ENCODE measurements around the gene GATA5.
A peak's percentile ranks its signal among the peaks of the same experiment; 100 is the strongest.

The GATA5 gene

GRCh38 chr20:62469352-62469751 lies 6.4 kb downstream of the GATA5 start:
- H3K36me3 ChIP-seq (replicated peaks in 1 of 2; ENCODE audit: control insufficient read depth in 2 of 2, insufficient read depth in 2 of 2, low read length in 2 of 2), result no peaks in the 10 kb centered on the region
- no peak overlapping the region for H2BK120ac ChIP-seq (ENCODE audit: low read depth, low read length)
- no peak overlapping the region for H3K9ac ChIP-seq (ENCODE audit: low read depth, low read length, poor library complexity)
- H2BK5ac ChIP-seq (ENCODE audit: low read length), result no peak overlapping the region
- H2BK12ac ChIP-seq (ENCODE audit: low read length), result no peak overlapping the region
- H3K27ac ChIP-seq (replicated peaks; ENCODE audit: low read length), result no peak overlapping the region
- H2AFZ ChIP-seq (ENCODE audit: low read length), result no peak overlapping the region
- H2BK15ac ChIP-seq (ENCODE audit: low read length), result peak overlapping the region; percentile 79
- peaks cover 0 to 87% (median 25%) of the 10 kb centered on the region in 3 experiments for H3K27me3 ChIP-seq (ENCODE audit: control insufficient read depth in 3 of 3, insufficient read depth in 3 of 3, low read depth in 1 of 3, low read length in 3 of 3)
- no peak overlapping the region for H3K23ac ChIP-seq (ENCODE audit: low read depth, low read length, poor library complexity)
- no peak overlapping the region for H2AK5ac ChIP-seq (ENCODE audit: low read depth, low read length)
- H3K14ac ChIP-seq (ENCODE audit: low read length), result peak overlapping the region; percentile 10
- no CpG with 5 or more reads among the region's 17 CpGs for WGBS, 2 donors (ENCODE audit: extremely low coverage in 2 of 2, insufficient read length in 2 of 2, insufficient replicate concordance in 1 of 2)
- peaks cover 0 to 6% of the 10 kb centered on the region in 2 donors for H3K4me1 ChIP-seq (ENCODE audit: control insufficient read depth in 2 of 2, insufficient read depth in 1 of 2, low read depth in 1 of 2, low read length in 2 of 2)
- no peak for DNase-seq (ENCODE audit: low spot score)
- no peak overlapping the region for H4K91ac ChIP-seq (ENCODE audit: low read depth, low read length, poor library complexity)
- no peak overlapping the region for H3K4me2 ChIP-seq (ENCODE audit: insufficient read depth, low read length, poor library complexity, severe bottlenecking)
- no peaks in the 10 kb centered on the region for H3K9me3 ChIP-seq (replicated peaks in 1 of 2; ENCODE audit: control insufficient read depth in 2 of 2, insufficient read depth in 1 of 2, low read depth in 1 of 2, low read length in 2 of 2)
- no peak overlapping the region for H3K18ac ChIP-seq (ENCODE audit: low read length)
- H4K8ac ChIP-seq (ENCODE audit: low read depth, low read length), result no peak overlapping the region
- no peaks in the 10 kb centered on the region for H3K79me1 ChIP-seq (ENCODE audit: low read depth, low read length)
- no peak overlapping the region for H3K4me3 ChIP-seq (ENCODE audit: low read length in 2 of 2)
- no peak overlapping the region for H3K4ac ChIP-seq (ENCODE audit: low read length)

GRCh38 chr20:62466806-62467537 lies 8.8 kb downstream of the GATA5 start:
- H3K4me1 ChIP-seq (ENCODE audit: control insufficient read depth in 2 of 2, insufficient read depth in 1 of 2, low read depth in 1 of 2, low read length in 2 of 2), result peaks cover 0 to 3% of the 10 kb centered on the region in 2 donors
- no peak overlapping the region for H4K91ac ChIP-seq (ENCODE audit: low read depth, low read length, poor library complexity)
- H3K27ac ChIP-seq (replicated peaks; ENCODE audit: low read length), result no peak overlapping the region
- H3K4me2 ChIP-seq (ENCODE audit: insufficient read depth, low read length, poor library complexity, severe bottlenecking), result no peak overlapping the region
- no peak overlapping the region for H3K4me3 ChIP-seq (ENCODE audit: low read length in 2 of 2)
- peak overlapping the region; percentile 80 for H3K18ac ChIP-seq (ENCODE audit: low read length)
- no peaks in the 10 kb centered on the region for H3K36me3 ChIP-seq (replicated peaks in 1 of 2; ENCODE audit: control insufficient read depth in 2 of 2, insufficient read depth in 2 of 2, low read length in 2 of 2)
- H2BK120ac ChIP-seq (ENCODE audit: low read depth, low read length), result peak overlapping the region; percentile 16
- H4K8ac ChIP-seq (ENCODE audit: low read depth, low read length), result no peak overlapping the region
- H2BK12ac ChIP-seq (ENCODE audit: low read length), result peak overlapping the region; percentile 10
- H3K9me3 ChIP-seq (replicated peaks in 1 of 2; ENCODE audit: control insufficient read depth in 2 of 2, insufficient read depth in 1 of 2, low read depth in 1 of 2, low read length in 2 of 2), result no peaks in the 10 kb centered on the region
- H3K27me3 ChIP-seq (ENCODE audit: control insufficient read depth in 3 of 3, insufficient read depth in 3 of 3, low read depth in 1 of 3, low read length in 3 of 3), result peaks cover 0 to 87% (median 5%) of the 10 kb centered on the region in 3 experiments
- peak overlapping the region; percentile 14 for H2AK5ac ChIP-seq (ENCODE audit: low read depth, low read length)
- H3K9ac ChIP-seq (ENCODE audit: low read depth, low read length, poor library complexity), result no peak overlapping the region
- H2BK15ac ChIP-seq (ENCODE audit: low read length), result peak overlapping the region; percentile 91
- WGBS, 2 donors (ENCODE audit: extremely low coverage in 2 of 2, insufficient read length in 2 of 2, insufficient replicate concordance in 1 of 2), result no CpG with 5 or more reads among the region's 19 CpGs
- no peak overlapping the region for H3K23ac ChIP-seq (ENCODE audit: low read depth, low read length, poor library complexity)
- peak overlapping the region; percentile 2 for H3K14ac ChIP-seq (ENCODE audit: low read length)
- no peak overlapping the region for H2AFZ ChIP-seq (ENCODE audit: low read length)
- DNase-seq (ENCODE audit: low spot score), result no peak
- H2BK5ac ChIP-seq (ENCODE audit: low read length), result peak overlapping the region; percentile 53
- H3K79me1 ChIP-seq (ENCODE audit: low read depth, low read length), result no peaks in the 10 kb centered on the region
- H3K4ac ChIP-seq (ENCODE audit: low read length), result no peak overlapping the region

- Histone ChIP-seq H2BK5ac (ENCODE audit: low read length) (peak overlapping the region; percentile 75), H3K9me3 (replicated peaks in 1 of 2; ENCODE audit: control insufficient read depth in 2 of 2, insufficient read depth in 1 of 2, low read depth in 1 of 2, low read length in 2 of 2) (no peaks in the 10 kb centered on the region), H3K4me3 (ENCODE audit: low read length in 2 of 2) (no peak overlapping the region), H2AK5ac (ENCODE audit: low read depth, low read length) (no peak overlapping the region), H2BK120ac (ENCODE audit: low read depth, low read length) (no peak overlapping the region), H3K79me1 (ENCODE audit: low read depth, low read length) (no peaks in the 10 kb centered on the region), H3K36me3 (replicated peaks in 1 of 2; ENCODE audit: control insufficient read depth in 2 of 2, insufficient read depth in 2 of 2, low read length in 2 of 2) (no peaks in the 10 kb centered on the region), H4K8ac (ENCODE audit: low read depth, low read length) (no peak overlapping the region), H3K4me2 (ENCODE audit: insufficient read depth, low read length, poor library complexity, severe bottlenecking) (no peak overlapping the region), H3K4ac (ENCODE audit: low read length) (no peak overlapping the region), H2AFZ (ENCODE audit: low read length) (no peak overlapping the region), H2BK12ac (ENCODE audit: low read length) (peak overlapping the region; percentile 58), H3K27ac (replicated peaks; ENCODE audit: low read length) (no peak overlapping the region), H3K18ac (ENCODE audit: low read length) (peak overlapping the region; percentile 80), H3K23ac (ENCODE audit: low read depth, low read length, poor library complexity) (no peak overlapping the region), H3K27me3 (ENCODE audit: control insufficient read depth in 3 of 3, insufficient read depth in 3 of 3, low read depth in 1 of 3, low read length in 3 of 3) (peaks cover 0 to 87% (median 5%) of the 10 kb centered on the region in 3 experiments), H3K9ac (ENCODE audit: low read depth, low read length, poor library complexity) (no peak overlapping the region), H2BK15ac (ENCODE audit: low read length) (peak overlapping the region; percentile 91), H3K4me1 (ENCODE audit: control insufficient read depth in 2 of 2, insufficient read depth in 1 of 2, low read depth in 1 of 2, low read length in 2 of 2) (peaks cover 0 to 3% of the 10 kb centered on the region in 2 donors), H3K14ac (ENCODE audit: low read length) (peak overlapping the region; percentile 6), H4K91ac (ENCODE audit: low read depth, low read length, poor library complexity) (no peak overlapping the region)
- WGBS, 2 donors (ENCODE audit: extremely low coverage in 2 of 2, insufficient read length in 2 of 2, insufficient replicate concordance in 1 of 2), result no CpG with 5 or more reads among the region's 48 CpGs
- no peak for DNase-seq (ENCODE audit: low spot score)
Observed at GRCh38 chr20:62466072-62466760, 9.6 kb downstream of the GATA5 start.

GRCh38 chr20:62464990-62465389 lies 10.8 kb downstream of the GATA5 start:
- H3K14ac ChIP-seq (ENCODE audit: low read length), result no peak overlapping the region
- H3K18ac ChIP-seq (ENCODE audit: low read length), result no peak overlapping the region
- no peak overlapping the region for H3K4me2 ChIP-seq (ENCODE audit: insufficient read depth, low read length, poor library complexity, severe bottlenecking)
- H2BK5ac ChIP-seq (ENCODE audit: low read length), result no peak overlapping the region
- H3K27ac ChIP-seq (replicated peaks; ENCODE audit: low read length), result no peak overlapping the region
- H2AFZ ChIP-seq (ENCODE audit: low read length), result no peak overlapping the region
- H3K23ac ChIP-seq (ENCODE audit: low read depth, low read length, poor library complexity), result no peak overlapping the region
- H2BK12ac ChIP-seq (ENCODE audit: low read length), result no peak overlapping the region
- H3K9ac ChIP-seq (ENCODE audit: low read depth, low read length, poor library complexity), result no peak overlapping the region
- no peak overlapping the region for H3K4ac ChIP-seq (ENCODE audit: low read length)
- H3K36me3 ChIP-seq (replicated peaks in 1 of 2; ENCODE audit: control insufficient read depth in 2 of 2, insufficient read depth in 2 of 2, low read length in 2 of 2), result no peaks in the 10 kb centered on the region
- H4K8ac ChIP-seq (ENCODE audit: low read depth, low read length), result no peak overlapping the region
- H3K4me1 ChIP-seq (ENCODE audit: control insufficient read depth in 2 of 2, insufficient read depth in 1 of 2, low read depth in 1 of 2, low read length in 2 of 2), result peaks cover 0 to 3% of the 10 kb centered on the region in 2 donors
- H2BK15ac ChIP-seq (ENCODE audit: low read length), result peak overlapping the region; percentile 58
- no peak overlapping the region for H3K4me3 ChIP-seq (ENCODE audit: low read length in 2 of 2)
- DNase-seq (ENCODE audit: low spot score), result no peak
- H3K79me1 ChIP-seq (ENCODE audit: low read depth, low read length), result no peaks in the 10 kb centered on the region
- H4K91ac ChIP-seq (ENCODE audit: low read depth, low read length, poor library complexity), result no peak overlapping the region
- no peaks in the 10 kb centered on the region for H3K9me3 ChIP-seq (replicated peaks in 1 of 2; ENCODE audit: control insufficient read depth in 2 of 2, insufficient read depth in 1 of 2, low read depth in 1 of 2, low read length in 2 of 2)
- no CpG with 5 or more reads among the region's 10 CpGs for WGBS, 2 donors (ENCODE audit: extremely low coverage in 2 of 2, insufficient read length in 2 of 2, insufficient replicate concordance in 1 of 2)
- peaks cover 0 to 85% (median 0%) of the 10 kb centered on the region in 3 experiments for H3K27me3 ChIP-seq (ENCODE audit: control insufficient read depth in 3 of 3, insufficient read depth in 3 of 3, low read depth in 1 of 3, low read length in 3 of 3)
- peak overlapping the region; percentile 74 for H2AK5ac ChIP-seq (ENCODE audit: low read depth, low read length)
- no peak overlapping the region for H2BK120ac ChIP-seq (ENCODE audit: low read depth, low read length)
